DOHH2 (cell line): ENCODE results near the gene SYNE1.

Source experiments
- EZH2phosphoT487 ChIP-seq: fragments of 200-600 bp; sonication (generic); IDR thresholded peaks from 2 replicates; pipeline ENCODE4 v1.6.1; 2017; ENCODE audit warnings: borderline replicate concordance, mild to moderate bottlenecking, antibody characterized with exemption, low read length, moderate library complexity, mixed read lengths
- TF ChIP-seq, protein P1 (sequence below): fragments of 200-600 bp; sonication (generic); IDR thresholded peaks from one replicate; pipeline ENCODE4 v1.5.1; 2014; ENCODE audit warnings: antibody characterized with exemption, mild to moderate bottlenecking, low read depth, low read length; ENCODE audit not compliant: poor library complexity, severe bottlenecking

DNA sequence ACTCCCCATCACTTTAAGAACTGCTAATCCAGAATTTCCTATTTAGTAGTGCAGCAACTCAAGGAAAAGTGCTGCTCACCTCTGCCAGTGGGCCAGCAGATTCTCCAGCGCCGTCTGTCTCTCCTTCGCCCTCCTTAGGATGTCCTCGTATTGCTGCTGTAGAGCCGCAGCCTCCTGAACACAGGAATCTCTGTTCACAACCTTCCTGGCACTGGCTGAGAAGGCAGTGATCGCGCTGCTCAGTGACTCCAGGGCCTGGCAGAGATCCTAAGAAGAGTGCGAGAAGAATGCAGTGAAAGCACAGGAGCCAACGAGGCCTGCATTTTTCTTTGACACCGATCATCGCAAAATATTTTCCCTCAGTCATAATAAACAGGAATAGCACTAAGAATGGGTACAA lies 209.0 kb downstream of the SYNE1 start:
- TF ChIP-seq, protein P1, sequence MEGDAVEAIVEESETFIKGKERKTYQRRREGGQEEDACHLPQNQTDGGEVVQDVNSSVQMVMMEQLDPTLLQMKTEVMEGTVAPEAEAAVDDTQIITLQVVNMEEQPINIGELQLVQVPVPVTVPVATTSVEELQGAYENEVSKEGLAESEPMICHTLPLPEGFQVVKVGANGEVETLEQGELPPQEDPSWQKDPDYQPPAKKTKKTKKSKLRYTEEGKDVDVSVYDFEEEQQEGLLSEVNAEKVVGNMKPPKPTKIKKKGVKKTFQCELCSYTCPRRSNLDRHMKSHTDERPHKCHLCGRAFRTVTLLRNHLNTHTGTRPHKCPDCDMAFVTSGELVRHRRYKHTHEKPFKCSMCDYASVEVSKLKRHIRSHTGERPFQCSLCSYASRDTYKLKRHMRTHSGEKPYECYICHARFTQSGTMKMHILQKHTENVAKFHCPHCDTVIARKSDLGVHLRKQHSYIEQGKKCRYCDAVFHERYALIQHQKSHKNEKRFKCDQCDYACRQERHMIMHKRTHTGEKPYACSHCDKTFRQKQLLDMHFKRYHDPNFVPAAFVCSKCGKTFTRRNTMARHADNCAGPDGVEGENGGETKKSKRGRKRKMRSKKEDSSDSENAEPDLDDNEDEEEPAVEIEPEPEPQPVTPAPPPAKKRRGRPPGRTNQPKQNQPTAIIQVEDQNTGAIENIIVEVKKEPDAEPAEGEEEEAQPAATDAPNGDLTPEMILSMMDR: no peak
- TF ChIP-seq EZH2phosphoT487: no peak
